Heart right ventricle (tissue), 16 donors: ENCODE results near the gene GAS6. TPM values are rescaled to one million over a fixed set of nuclear protein-coding genes. Genes with fewer than 3 reads are reported as not detected.
A peak's percentile ranks its signal among the peaks of the same experiment; 100 is the strongest.

ENCODE experiments used
- ATAC-seq, 8 donors: fragments of 200-7000 bp; cut with Tn5 transposase; one replicate each; pipeline ENCODE4 v1.9.1; 2020; ENCODE audit warnings: mild to moderate bottlenecking in 8 of 8, moderate library complexity in 8 of 8, moderate number of reproducible peaks in 1 of 8
- DNase-seq, 2 donors: peaks; one replicate each; pipeline ENCODE4 v3.0.0-alpha.2; 2020
- H3K27ac ChIP-seq, 10 donors: fragments of 200-600 bp; sonication (generic) in 2 of 10; one replicate each; pipeline versions ENCODE4 v1.5.0 to v1.8.0; 2020 to 2022; ENCODE audit warnings: mild to moderate bottlenecking in 3 of 10
- H3K27me3 ChIP-seq, 7 donors: fragments of 200-600 bp; one replicate each; pipeline ENCODE4 v1.8.0; 2021 to 2022; ENCODE audit warnings: mild to moderate bottlenecking in 2 of 7
- H3K36me3 ChIP-seq, 9 donors: fragments of 200-600 bp; sonication (generic) in 1 of 9; one replicate each; pipeline versions ENCODE4 v1.5.0 to v1.8.0; 2020 to 2022; ENCODE audit warnings: mild to moderate bottlenecking in 2 of 9
- H3K4me1 ChIP-seq, 9 donors: fragments of 200-600 bp; sonication (generic) in 1 of 9; one replicate each; pipeline versions ENCODE4 v1.5.0 to v1.8.0; 2020 to 2022; ENCODE audit warnings: mild to moderate bottlenecking in 4 of 9
- H3K4me3 ChIP-seq, 10 donors: fragments of 200-600 bp; sonication (generic) in 2 of 10; one replicate each; pipeline versions ENCODE4 v1.5.0 to v1.8.0; 2020 to 2022; ENCODE audit warnings: mild to moderate bottlenecking in 7 of 10, moderate library complexity in 2 of 10
- H3K9me3 ChIP-seq, 11 donors: fragments of 200-600 bp in 10 of 11; sonication (generic) in 2 of 11; one replicate each; pipeline versions ENCODE4 v1.5.0 to v1.8.0; 2013 to 2022; ENCODE audit warnings: mild to moderate bottlenecking in 2 of 11, control low read depth in 1 of 11, moderate library complexity in 1 of 11
- CTCF ChIP-seq, 9 donors: fragments of 200-600 bp; sonication (generic) in 2 of 9; IDR thresholded peaks; one replicate each; pipeline versions ENCODE4 v1.5.0 to v1.8.0; 2021 to 2022; ENCODE audit warnings: antibody characterized with exemption in 9 of 9, mild to moderate bottlenecking in 5 of 9, moderate library complexity in 1 of 9
- WGBS, 2 donors: extraction: QIAGEN DNeasy Blood & Tissue Kit; methylation state at CpG; one replicate each; pipeline ENCODE4 v1.1.7; 2013; ENCODE audit warnings: inconsistent platforms in 1 of 2; 5-methylcytosine and 5-hydroxymethylcytosine counted together
- intact Hi-C, 10 donors: fragments of 100-400 bp; cut with DNase I; formaldehyde crosslinking; loops; one replicate each; pipeline versions ENCODE4 v1.11.1 to v1.14.2; 2022
- polyA plus RNA-seq, 2 donors: library from polyadenylated mRNA; stranded (reverse); fragments of 200-250 nt; gene quantifications; one replicate each; pipeline ENCODE4 v1.2.3, GENCODE V29; 2013
- total RNA-seq, 10 donors: library from RNA; stranded (reverse); fragmentation: NEBNext Ultra II Directional in 3 of 10; extraction: Animal tissue kit (Norgen Biotek cat#: 25700) in 3 of 10; gene quantifications; one replicate each; pipeline versions ENCODE4 v1.2.1 to v1.2.4, GENCODE V29; 2021 to 2023
- donor health status: Arrhythmogenic right ventricular cardiomyopathy.
- donor health status: ischemic (EF 13 %, LVEDD 7.1; RV severe dilation, severe dysfunction).
- donor health status: healthy with polysubstance abuse.
- donor health status: DM: no; HTN: yes; CAD: no.
- donor health status: DM: no; HTN: no; CAD: no.
- donor health status: ischemic (EF 25% LVEDD 6.9; RV normal size, moderate dysfunction).
- donor health status: ischemic (EF 25% LVEDD 5.7; RV mildly dilated, moderate dysfunction).
- donor health status: healthy.
- donor health status: DM: yes; HTN: yes; CAD: no.
- donor health status: Ischemic cardiomyopathy.
- donor health status: ischemic (EF 35%, LVEDD 5.7; RV mildly dilated, moderate dysfunction).
- donor health status: nonischemic (EF 11% LVEDD 7.7; RV severe dilation, severe dysfunction).
- donor health status: DM: yes; HTN: yes; CAD: no.
- donor health status: PGD.
- donor health status: ischemic (EF 29% LVEDD 5.4; RV normal size, mild dysfunction).
- donor health status: nonischemic (EF 23%, LVEDD 6.1; RV moderate dilation, normal function).

Gene GAS6
- total and polyA plus RNA-seq, 12 donors, result 113 to 280 (median 174) TPM

DNA sequence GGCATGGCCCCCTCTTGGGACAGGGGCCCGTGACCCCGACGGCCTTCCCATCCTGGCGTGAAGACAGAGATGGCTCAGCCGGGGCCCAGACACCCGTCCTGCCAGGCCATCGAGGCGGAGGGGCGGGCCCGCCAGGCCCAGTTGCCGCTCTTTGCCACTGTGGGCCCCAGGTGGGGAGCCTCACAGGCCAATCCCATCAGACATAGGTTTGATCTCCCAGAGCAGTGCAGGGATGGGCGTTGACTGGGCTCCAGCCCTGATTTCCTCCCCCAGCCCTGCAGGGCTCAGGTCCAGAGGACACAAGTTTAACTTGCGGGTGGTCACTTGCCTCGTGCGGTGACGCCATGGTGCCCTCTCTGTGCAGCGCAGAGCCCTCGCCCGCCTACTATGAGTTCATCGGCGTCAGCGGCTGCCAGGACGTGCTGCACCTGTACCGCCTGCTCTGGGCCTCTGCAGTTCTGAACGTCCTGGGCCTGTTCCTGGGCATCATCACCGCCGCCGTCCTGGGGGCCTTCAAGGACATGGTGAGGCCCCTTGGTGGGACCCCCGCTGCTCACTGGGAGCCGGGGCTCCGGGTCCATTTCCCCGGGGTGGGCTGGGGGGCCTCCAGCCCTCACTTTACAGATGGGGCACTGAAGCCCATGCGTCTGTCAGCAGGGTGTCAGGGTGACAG is 62.5 kb downstream of the GAS6 start:
- intact Hi-C loops, result no loop called here
- no peak overlapping the region for H3K4me3 ChIP-seq
- peaks cover 0 to 12% (median 7%) of the 10 kb centered on the region in 9 donors for H3K4me1 ChIP-seq
- no peak for TF ChIP-seq CTCF (IDR thresholded peaks at IDR 0.05)
- 89 to 93% methylated on average over 33 of the region's 33 CpGs for WGBS, 2 donors
- ATAC-seq, result peak in 2 of 8 donors; percentile 8 to 9
- H3K36me3 ChIP-seq, result peaks cover 0 to 15% (median 0%) of the 10 kb centered on the region in 9 donors
- no peak for DNase-seq
- H3K27me3 ChIP-seq, result peaks cover 0 to 7% (median 0%) of the 10 kb centered on the region in 7 donors
- no peak overlapping the region for H3K27ac ChIP-seq
- H3K9me3 ChIP-seq, result no peaks in the 10 kb centered on the region

- no peak for DNase-seq
These were observed 63.3 kb downstream of the GAS6 start for GRCh38 chr13:113800576-113800926.

DNA sequence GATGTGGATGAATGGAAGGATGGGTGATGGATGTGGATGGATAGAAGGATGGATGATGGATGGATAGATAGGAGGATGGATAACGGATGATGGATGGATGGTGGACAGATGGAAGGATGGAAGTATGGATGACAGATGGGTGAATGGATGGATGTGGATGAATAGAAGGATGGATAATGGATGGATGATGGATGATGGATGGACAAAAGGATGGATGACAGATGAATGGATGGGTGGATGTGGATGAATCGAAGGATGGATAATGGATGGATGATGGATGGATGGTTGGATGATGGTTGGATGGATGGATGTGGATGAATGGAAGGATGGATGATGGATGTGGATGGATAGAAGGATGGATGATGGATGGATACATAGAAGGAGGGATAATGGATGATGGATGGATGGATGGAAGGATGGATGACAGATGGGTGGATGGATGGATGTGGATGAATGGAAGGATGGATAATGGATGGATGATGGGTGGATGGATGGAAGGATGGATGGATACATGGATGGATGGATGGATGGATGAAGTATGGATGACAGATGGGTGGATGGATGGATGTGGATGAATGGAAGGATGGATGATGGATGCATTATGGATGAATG is 65.6 kb downstream of the GAS6 start:
- Histone ChIP-seq H3K27ac (no peak overlapping the region), H3K9me3 (no peaks in the 10 kb centered on the region), H3K4me3 (no peak overlapping the region), H3K27me3 (peaks cover 0 to 7% (median 0%) of the 10 kb centered on the region in 7 donors), H3K4me1 (peaks cover 0 to 12% (median 7%) of the 10 kb centered on the region in 9 donors), H3K36me3 (peaks cover 0 to 27% (median 0%) of the 10 kb centered on the region in 9 donors)
- DNase-seq (no peak), ATAC-seq (no peak)
- 88 to 90% methylated on average over 2 of the region's 2 CpGs for WGBS, 2 donors
- intact Hi-C loops, result no loop called here
- no peak for TF ChIP-seq CTCF (IDR thresholded peaks at IDR 0.05)

More at GRCh38 chr13:113800576-113800926, 63.3 kb downstream of the GAS6 start:
- peaks cover 0 to 12% (median 7%) of the 10 kb centered on the region in 9 donors for H3K4me1 ChIP-seq
- H3K4me3 ChIP-seq, result no peak overlapping the region
- intact Hi-C loops, result no loop called here
- peaks cover 0 to 13% (median 0%) of the 10 kb centered on the region in 9 donors for H3K36me3 ChIP-seq
- peaks cover 0 to 7% (median 0%) of the 10 kb centered on the region in 7 donors for H3K27me3 ChIP-seq
- ATAC-seq, result no peak
- H3K9me3 ChIP-seq, result no peaks in the 10 kb centered on the region
- no peak for TF ChIP-seq CTCF (IDR thresholded peaks at IDR 0.05)
- no peak overlapping the region for H3K27ac ChIP-seq
- 82 to 91% methylated on average over 10 of the region's 10 CpGs for WGBS, 2 donors

DNA sequence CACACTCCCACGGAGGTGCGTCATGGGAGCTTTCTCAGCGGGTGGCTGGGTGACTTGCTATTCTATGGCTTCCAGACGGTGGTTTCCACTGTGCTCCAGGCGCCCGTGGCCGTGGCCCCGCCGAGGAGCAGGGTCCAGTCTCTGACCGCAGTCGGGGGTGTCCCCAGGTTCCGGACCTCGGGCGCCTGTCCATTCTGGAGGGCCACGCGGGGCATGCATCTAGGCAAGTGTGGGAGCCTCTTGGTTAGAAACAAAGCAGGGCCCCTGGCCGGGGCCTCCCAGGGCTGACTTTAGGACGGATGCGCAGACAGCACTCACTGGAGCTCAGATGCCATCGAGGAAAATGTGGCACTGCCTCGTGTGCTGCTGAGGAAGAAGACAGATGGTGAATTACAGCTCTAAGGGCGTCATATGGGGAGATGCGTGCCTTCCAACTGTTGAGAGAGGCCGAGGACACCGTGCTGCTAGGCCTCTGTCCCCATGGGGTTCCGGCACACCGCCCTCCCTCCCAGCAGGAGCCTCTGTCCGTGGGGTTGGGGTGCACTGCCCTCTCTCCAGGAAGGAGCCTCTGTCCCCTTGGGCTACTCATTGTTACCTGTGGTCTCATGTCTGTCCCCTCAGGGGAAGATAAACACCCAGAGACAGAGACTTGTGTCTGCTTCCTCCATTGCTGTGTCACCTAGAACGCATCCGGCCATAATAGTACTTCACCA is 66.8 kb downstream of the GAS6 start:
- TF ChIP-seq CTCF (IDR thresholded peaks at IDR 0.05), result no peak
- Histone ChIP-seq H3K36me3 (peaks cover 0 to 29% (median 0%) of the 10 kb centered on the region in 9 donors), H3K27me3 (no peaks in the 10 kb centered on the region), H3K9me3 (no peaks in the 10 kb centered on the region), H3K4me3 (no peak overlapping the region), H3K4me1 (peaks cover 0 to 9% (median 4%) of the 10 kb centered on the region in 9 donors), H3K27ac (no peak overlapping the region)
- DNase-seq (no peak), ATAC-seq (no peak)
- WGBS, 2 donors, result 93 to 94% methylated on average over 30 of the region's 30 CpGs
- intact Hi-C loops, result no loop called here
